HG03469 (cell line): ENCODE data around the gene HGF.
"Not testable (repeated sequence)": the region's sequence is repeated elsewhere in the genome, so short reads cannot be mapped to it uniquely, and the experiment has no call there.

Experiments
- ATAC-seq: cut with Tn5 transposase; IDR thresholded peaks from one replicate; pipeline ENCODE4 v1.9.1; 2021; ENCODE audit warnings: mild to moderate bottlenecking, moderate library complexity, moderate number of reproducible peaks; ENCODE audit not compliant: unreplicated experiment

Gene HGF

GRCh38 chr7:81769891-81770727 lies at the start of gene HGF:
TSS of gene HGF (minus strand) at chr7:81770047. CDS start at chr7:81769971, 76 bp downstream.
- no peak for ATAC-seq

- ATAC-seq: no peak
Measured at GRCh38 chr7:81816312-81816711, 46.5 kb upstream of the HGF start.

- peak; percentile 88 for ATAC-seq
Measured at GRCh38 chr7:81812866-81813476, 43.1 kb upstream of the HGF start.

GRCh38 chr7:81811956-81812865 lies 42.4 kb upstream of the HGF start:
- peak; percentile 34 for ATAC-seq

GRCh38 chr7:81810476-81811155 lies 40.8 kb upstream of the HGF start:
- ATAC-seq: no peak

GRCh38 chr7:81808310-81808709 lies 38.5 kb upstream of the HGF start:
- ATAC-seq: not testable (repeated sequence)

GRCh38 chr7:81803267-81803666 lies 33.4 kb upstream of the HGF start:
- no peak for ATAC-seq

- no peak for ATAC-seq
Measured at GRCh38 chr7:81802251-81802650, 32.4 kb upstream of the HGF start.

- no peak for ATAC-seq
Measured at GRCh38 chr7:81801532-81801931, 31.7 kb upstream of the HGF start.

GRCh38 chr7:81791568-81792518 lies 22.0 kb upstream of the HGF start:
- ATAC-seq: no peak

- no peak for ATAC-seq
Measured at GRCh38 chr7:81790686-81791085, 20.8 kb upstream of the HGF start.

GRCh38 chr7:81790120-81790500 lies 20.3 kb upstream of the HGF start:
- ATAC-seq: no peak

- ATAC-seq: no peak
Measured at GRCh38 chr7:81789406-81790119, 19.7 kb upstream of the HGF start.

GRCh38 chr7:81788246-81788645 lies 18.4 kb upstream of the HGF start:
- ATAC-seq: no peak

- ATAC-seq: peak; percentile 44
Measured at GRCh38 chr7:81783818-81784217, 14.0 kb upstream of the HGF start.

GRCh38 chr7:81780914-81781693 lies 11.3 kb upstream of the HGF start:
- ATAC-seq: no peak

- ATAC-seq: no peak
Measured at GRCh38 chr7:81779706-81780105, 9.9 kb upstream of the HGF start.

GRCh38 chr7:81777697-81778096 lies 7.8 kb upstream of the HGF start:
- no peak for ATAC-seq
